HepG2 (cell line): Measurements from ENCODE around the gene BANK1.

Experiments used
- FOXC1 ChIP-seq: sonication (generic); formaldehyde crosslinking; IDR thresholded peaks from 2 replicates; pipeline ENCODE4 v1.8.0; 2022; ENCODE audit warnings: mild to moderate bottlenecking, missing genetic modification reagents, borderline replicate concordance
- TF ChIP-seq, protein P1 (sequence below), 2 experiments: IDR thresholded peaks; 2 replicates each; pipeline ENCODE4 v1.6.1; 2011 to 2012; ENCODE audit warnings: low read length in 2 of 2, borderline replicate concordance in 1 of 2, low read depth in 1 of 2, mild to moderate bottlenecking in 1 of 2, moderate library complexity in 1 of 2
- TF ChIP-seq, protein P2 (sequence below): sonication (generic); formaldehyde crosslinking; IDR thresholded peaks from 2 replicates; pipeline ENCODE4 v1.5.0; 2020; ENCODE audit warnings: mild to moderate bottlenecking, missing genetic modification reagents, moderate library complexity

DNA sequence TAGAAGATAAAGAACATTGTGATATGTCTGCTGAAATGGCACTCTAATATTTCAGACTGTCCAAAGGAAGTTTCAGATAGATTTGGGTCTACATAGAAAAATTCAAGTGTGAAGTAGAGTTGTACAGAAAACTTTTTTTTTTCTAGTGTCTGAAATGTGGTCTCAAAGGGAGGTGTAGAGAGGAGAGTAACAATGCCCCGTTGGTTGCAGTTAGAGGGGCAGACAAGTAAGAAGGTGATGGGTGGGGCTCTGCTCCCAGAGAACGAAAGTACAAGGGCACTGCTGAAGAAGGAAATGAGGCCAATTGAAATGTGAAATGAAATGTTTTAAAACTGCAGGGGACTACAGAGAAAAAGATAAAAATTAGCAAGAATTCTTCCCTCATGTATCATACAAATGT is 177.8 kb downstream of the BANK1 start:
- TF ChIP-seq FOXC1 (CRISPR knock-in tag), result no peak
- TF ChIP-seq, protein P1, sequence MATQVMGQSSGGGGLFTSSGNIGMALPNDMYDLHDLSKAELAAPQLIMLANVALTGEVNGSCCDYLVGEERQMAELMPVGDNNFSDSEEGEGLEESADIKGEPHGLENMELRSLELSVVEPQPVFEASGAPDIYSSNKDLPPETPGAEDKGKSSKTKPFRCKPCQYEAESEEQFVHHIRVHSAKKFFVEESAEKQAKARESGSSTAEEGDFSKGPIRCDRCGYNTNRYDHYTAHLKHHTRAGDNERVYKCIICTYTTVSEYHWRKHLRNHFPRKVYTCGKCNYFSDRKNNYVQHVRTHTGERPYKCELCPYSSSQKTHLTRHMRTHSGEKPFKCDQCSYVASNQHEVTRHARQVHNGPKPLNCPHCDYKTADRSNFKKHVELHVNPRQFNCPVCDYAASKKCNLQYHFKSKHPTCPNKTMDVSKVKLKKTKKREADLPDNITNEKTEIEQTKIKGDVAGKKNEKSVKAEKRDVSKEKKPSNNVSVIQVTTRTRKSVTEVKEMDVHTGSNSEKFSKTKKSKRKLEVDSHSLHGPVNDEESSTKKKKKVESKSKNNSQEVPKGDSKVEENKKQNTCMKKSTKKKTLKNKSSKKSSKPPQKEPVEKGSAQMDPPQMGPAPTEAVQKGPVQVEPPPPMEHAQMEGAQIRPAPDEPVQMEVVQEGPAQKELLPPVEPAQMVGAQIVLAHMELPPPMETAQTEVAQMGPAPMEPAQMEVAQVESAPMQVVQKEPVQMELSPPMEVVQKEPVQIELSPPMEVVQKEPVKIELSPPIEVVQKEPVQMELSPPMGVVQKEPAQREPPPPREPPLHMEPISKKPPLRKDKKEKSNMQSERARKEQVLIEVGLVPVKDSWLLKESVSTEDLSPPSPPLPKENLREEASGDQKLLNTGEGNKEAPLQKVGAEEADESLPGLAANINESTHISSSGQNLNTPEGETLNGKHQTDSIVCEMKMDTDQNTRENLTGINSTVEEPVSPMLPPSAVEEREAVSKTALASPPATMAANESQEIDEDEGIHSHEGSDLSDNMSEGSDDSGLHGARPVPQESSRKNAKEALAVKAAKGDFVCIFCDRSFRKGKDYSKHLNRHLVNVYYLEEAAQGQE (IDR thresholded peaks at IDR 0.05; ENCODE audit: borderline replicate concordance in 1 of 2, low read depth in 1 of 2, low read length in 2 of 2), result no peak
- TF ChIP-seq, protein P2, sequence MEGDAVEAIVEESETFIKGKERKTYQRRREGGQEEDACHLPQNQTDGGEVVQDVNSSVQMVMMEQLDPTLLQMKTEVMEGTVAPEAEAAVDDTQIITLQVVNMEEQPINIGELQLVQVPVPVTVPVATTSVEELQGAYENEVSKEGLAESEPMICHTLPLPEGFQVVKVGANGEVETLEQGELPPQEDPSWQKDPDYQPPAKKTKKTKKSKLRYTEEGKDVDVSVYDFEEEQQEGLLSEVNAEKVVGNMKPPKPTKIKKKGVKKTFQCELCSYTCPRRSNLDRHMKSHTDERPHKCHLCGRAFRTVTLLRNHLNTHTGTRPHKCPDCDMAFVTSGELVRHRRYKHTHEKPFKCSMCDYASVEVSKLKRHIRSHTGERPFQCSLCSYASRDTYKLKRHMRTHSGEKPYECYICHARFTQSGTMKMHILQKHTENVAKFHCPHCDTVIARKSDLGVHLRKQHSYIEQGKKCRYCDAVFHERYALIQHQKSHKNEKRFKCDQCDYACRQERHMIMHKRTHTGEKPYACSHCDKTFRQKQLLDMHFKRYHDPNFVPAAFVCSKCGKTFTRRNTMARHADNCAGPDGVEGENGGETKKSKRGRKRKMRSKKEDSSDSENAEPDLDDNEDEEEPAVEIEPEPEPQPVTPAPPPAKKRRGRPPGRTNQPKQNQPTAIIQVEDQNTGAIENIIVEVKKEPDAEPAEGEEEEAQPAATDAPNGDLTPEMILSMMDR (CRISPR knock-in tag), result no peak
